ENCODE data around the gene SCAP. TPM values are rescaled to one million over a fixed set of nuclear protein-coding genes. Genes with fewer than 3 reads are reported as not detected.
"Not testable (repeated sequence)": the region's sequence is repeated elsewhere in the genome, so short reads cannot be mapped to it uniquely, and the experiment has no call there.

The SCAP gene
- total RNA-seq (2014; rRNA removed; shearing (Covaris generic)), result 104 and 112 TPM in 2 replicates

- no peaks in the 10 kb centered on the region for H3K36me3 ChIP-seq (replicated peaks; ENCODE audit: control insufficient read depth, insufficient read depth, low read length)
- H3K27me3 ChIP-seq (ENCODE audit: control insufficient read depth, insufficient read depth, low read length), result no peaks in the 10 kb centered on the region
- peak within 1 kb of the TSS; percentile 84 for H3K4me3 ChIP-seq (ENCODE audit: insufficient read depth, low read depth, low read length)
- peak; percentile 98 for DNase-seq
These were observed at the start of gene SCAP for GRCh38 chr3:47475570-47476329. Gene SCAP, minus strand, starts transcription at chr3:47475941. Its CDS starts 32,948 bp downstream, at chr3:47442993.

- DNase-seq, result no peak
- Histone ChIP-seq H3K4me3 (ENCODE audit: insufficient read depth, low read depth, low read length) (no peak overlapping the region), H3K27me3 (ENCODE audit: control insufficient read depth, insufficient read depth, low read length) (peaks cover 9% of the 10 kb centered on the region), H3K36me3 (replicated peaks; ENCODE audit: control insufficient read depth, insufficient read depth, low read length) (no peaks in the 10 kb centered on the region)
These were observed 47.8 kb upstream of the SCAP start for GRCh38 chr3:47523310-47524073.

- Histone ChIP-seq H3K36me3 (replicated peaks; ENCODE audit: control insufficient read depth, insufficient read depth, low read length) (no peaks in the 10 kb centered on the region), H3K27me3 (ENCODE audit: control insufficient read depth, insufficient read depth, low read length) (peaks cover 9% of the 10 kb centered on the region), H3K4me3 (ENCODE audit: insufficient read depth, low read depth, low read length) (no peak overlapping the region)
- peak; percentile 83 for DNase-seq
These were observed 46.6 kb upstream of the SCAP start for GRCh38 chr3:47522082-47522987.

- DNase-seq, result peak; percentile 60
- H3K27me3 ChIP-seq (ENCODE audit: control insufficient read depth, insufficient read depth, low read length), result peaks cover 9% of the 10 kb centered on the region
- no peaks in the 10 kb centered on the region for H3K36me3 ChIP-seq (replicated peaks; ENCODE audit: control insufficient read depth, insufficient read depth, low read length)
- H3K4me3 ChIP-seq (ENCODE audit: insufficient read depth, low read depth, low read length), result no peak overlapping the region
These were observed 45.0 kb upstream of the SCAP start for GRCh38 chr3:47520756-47521155.

GRCh38 chr3:47517937-47518336 lies 42.2 kb upstream of the SCAP start:
- DNase-seq, result no peak
- no peaks in the 10 kb centered on the region for H3K36me3 ChIP-seq (replicated peaks; ENCODE audit: control insufficient read depth, insufficient read depth, low read length)
- peaks cover 8% of the 10 kb centered on the region for H3K27me3 ChIP-seq (ENCODE audit: control insufficient read depth, insufficient read depth, low read length)
- H3K4me3 ChIP-seq (ENCODE audit: insufficient read depth, low read depth, low read length), result no peak overlapping the region

- Histone ChIP-seq H3K36me3 (replicated peaks; ENCODE audit: control insufficient read depth, insufficient read depth, low read length) (no peaks in the 10 kb centered on the region; the same call in 1 of the 2 replicates), H3K27me3 (ENCODE audit: control insufficient read depth, insufficient read depth, low read length) (no peaks in the 10 kb centered on the region), H3K4me3 (ENCODE audit: insufficient read depth, low read depth, low read length) (no peak overlapping the region)
- no peak for DNase-seq
These were observed 40.2 kb upstream of the SCAP start for GRCh38 chr3:47515864-47516319.

GRCh38 chr3:47515100-47515499 lies 39.4 kb upstream of the SCAP start:
- Histone ChIP-seq H3K27me3 (ENCODE audit: control insufficient read depth, insufficient read depth, low read length) (no peaks in the 10 kb centered on the region), H3K36me3 (replicated peaks; ENCODE audit: control insufficient read depth, insufficient read depth, low read length) (peaks cover 4% of the 10 kb centered on the region), H3K4me3 (ENCODE audit: insufficient read depth, low read depth, low read length) (no peak overlapping the region)
- no peak for DNase-seq

GRCh38 chr3:47513125-47513929 lies 37.6 kb upstream of the SCAP start, which contains the start of gene ELP6:
Gene ELP6, minus strand, starts transcription at chr3:47513712. Its CDS starts 122 bp downstream, at chr3:47513590.
- Histone ChIP-seq H3K4me3 (ENCODE audit: insufficient read depth, low read depth, low read length) (peak within 1 kb of the TSS; percentile 80), H3K36me3 (replicated peaks; ENCODE audit: control insufficient read depth, insufficient read depth, low read length) (peaks cover 7% of the 10 kb centered on the region), H3K27me3 (ENCODE audit: control insufficient read depth, insufficient read depth, low read length) (no peaks in the 10 kb centered on the region)
- DNase-seq, result peak; percentile 98

- Histone ChIP-seq H3K27me3 (ENCODE audit: control insufficient read depth, insufficient read depth, low read length) (no peaks in the 10 kb centered on the region), H3K4me3 (ENCODE audit: insufficient read depth, low read depth, low read length) (peak overlapping the region; percentile 80), H3K36me3 (replicated peaks; ENCODE audit: control insufficient read depth, insufficient read depth, low read length) (peaks cover 7% of the 10 kb centered on the region)
- peak; percentile 52 for DNase-seq
These were observed 36.8 kb upstream of the SCAP start for GRCh38 chr3:47512416-47513124.

- not testable (repeated sequence) for DNase-seq; H3K27me3 ChIP-seq (ENCODE audit: control insufficient read depth, insufficient read depth, low read length); H3K4me3 ChIP-seq (ENCODE audit: insufficient read depth, low read depth, low read length)
- peaks cover 29% of the 10 kb centered on the region for H3K36me3 ChIP-seq (replicated peaks; ENCODE audit: control insufficient read depth, insufficient read depth, low read length)
These were observed 29.5 kb upstream of the SCAP start for GRCh38 chr3:47505267-47505666.

GRCh38 chr3:47504113-47504512 lies 28.4 kb upstream of the SCAP start:
- Histone ChIP-seq H3K27me3 (ENCODE audit: control insufficient read depth, insufficient read depth, low read length) (no peaks in the 10 kb centered on the region), H3K36me3 (replicated peaks; ENCODE audit: control insufficient read depth, insufficient read depth, low read length) (peaks cover 28% of the 10 kb centered on the region), H3K4me3 (ENCODE audit: insufficient read depth, low read depth, low read length) (no peak overlapping the region)
- no peak for DNase-seq

GRCh38 chr3:47503033-47503432 lies 27.3 kb upstream of the SCAP start:
- Histone ChIP-seq H3K36me3 (replicated peaks; ENCODE audit: control insufficient read depth, insufficient read depth, low read length) (peaks cover 32% of the 10 kb centered on the region), H3K4me3 (ENCODE audit: insufficient read depth, low read depth, low read length) (no peak overlapping the region), H3K27me3 (ENCODE audit: control insufficient read depth, insufficient read depth, low read length) (no peaks in the 10 kb centered on the region)
- DNase-seq, result no peak

- Histone ChIP-seq H3K27me3 (ENCODE audit: control insufficient read depth, insufficient read depth, low read length) (no peaks in the 10 kb centered on the region), H3K36me3 (replicated peaks; ENCODE audit: control insufficient read depth, insufficient read depth, low read length) (peaks cover 32% of the 10 kb centered on the region), H3K4me3 (ENCODE audit: insufficient read depth, low read depth, low read length) (no peak overlapping the region)
- no peak for DNase-seq
These were observed 21.2 kb upstream of the SCAP start for GRCh38 chr3:47496892-47497291.

All from H7 (cell line).